ENCODE results near the gene ZNF423. TPM values are rescaled to one million over a fixed set of nuclear protein-coding genes. Genes with fewer than 3 reads are reported as not detected.

The ZNF423 gene
- total RNA-seq, 1 experiment from 2014 or later = 0.49 TPM

DNA sequence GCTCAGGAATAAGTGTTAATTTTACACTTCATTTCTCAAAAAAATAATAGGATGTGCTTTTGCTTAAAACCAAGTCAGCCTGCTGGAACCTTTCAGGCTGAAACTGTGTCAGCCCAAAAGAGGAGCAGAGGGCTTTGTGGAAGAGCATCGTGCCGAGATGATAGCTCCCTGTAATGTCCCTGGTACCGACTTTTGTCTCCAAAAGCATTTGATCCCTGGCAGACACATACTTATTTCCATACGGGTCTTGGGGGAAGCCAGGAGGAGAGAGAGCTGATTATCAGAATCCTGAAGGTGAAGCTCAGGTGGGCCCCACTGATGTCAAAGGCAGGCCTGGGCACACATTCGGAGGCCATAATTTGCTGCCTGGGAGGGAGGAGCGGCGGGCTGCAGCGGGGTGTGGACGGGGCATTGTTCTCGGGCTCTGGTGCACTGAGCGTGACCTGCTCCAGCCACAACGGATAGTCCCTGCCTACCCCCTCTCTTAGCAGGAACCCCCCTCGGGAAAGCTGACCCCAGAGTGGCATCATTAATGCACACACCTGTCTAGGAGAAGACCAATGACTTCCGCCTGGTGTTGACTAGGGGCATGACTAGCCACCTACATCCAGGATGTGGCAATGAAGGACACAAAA is 326.4 kb downstream of the ZNF423 start:
- ChIA-PET CTCF (no interaction called here), POLR2A (no interaction called here)
- Histone ChIP-seq H3K9me3 (ENCODE audit: control insufficient read depth, insufficient read depth, low read depth, low read length) (no peaks in the 10 kb centered on the region), H3K27ac (ENCODE audit: low read length) (no peak overlapping the region), H3K27me3 (ENCODE audit: control insufficient read depth, insufficient read depth, low read length) (no peaks in the 10 kb centered on the region), H3K36me3 (ENCODE audit: control insufficient read depth, insufficient read depth, low read length) (no peaks in the 10 kb centered on the region), H3K4me3 (ENCODE audit: low read depth in 2 of 2, low read length in 2 of 2) (no peak overlapping the region), H3K4me1 (ENCODE audit: control insufficient read depth, insufficient read depth, low read length) (no peaks in the 10 kb centered on the region)
- intact Hi-C loops (cut with micrococcal nuclease; ENCODE audit: unreplicated experiment) (no loop called here), in situ Hi-C loops (cut with HindIII; ENCODE audit: low pct_unique_long_range_greater_than_20kb, low sequenced_read_pairs) (no loop called here)
- TF ChIP-seq SIN3A (IDR thresholded peaks at IDR 0.05; ENCODE audit: borderline replicate concordance, insufficient read depth, low read depth, low read length) (no peak), POLR2AphosphoS5 (IDR thresholded peaks at IDR 0.05; ENCODE audit: low read depth, low read length) (no peak), TCF7L2 (IDR thresholded peaks at IDR 0.05; ENCODE audit: low read depth, low read length) (no peak)
- TF ChIP-seq, protein P1, sequence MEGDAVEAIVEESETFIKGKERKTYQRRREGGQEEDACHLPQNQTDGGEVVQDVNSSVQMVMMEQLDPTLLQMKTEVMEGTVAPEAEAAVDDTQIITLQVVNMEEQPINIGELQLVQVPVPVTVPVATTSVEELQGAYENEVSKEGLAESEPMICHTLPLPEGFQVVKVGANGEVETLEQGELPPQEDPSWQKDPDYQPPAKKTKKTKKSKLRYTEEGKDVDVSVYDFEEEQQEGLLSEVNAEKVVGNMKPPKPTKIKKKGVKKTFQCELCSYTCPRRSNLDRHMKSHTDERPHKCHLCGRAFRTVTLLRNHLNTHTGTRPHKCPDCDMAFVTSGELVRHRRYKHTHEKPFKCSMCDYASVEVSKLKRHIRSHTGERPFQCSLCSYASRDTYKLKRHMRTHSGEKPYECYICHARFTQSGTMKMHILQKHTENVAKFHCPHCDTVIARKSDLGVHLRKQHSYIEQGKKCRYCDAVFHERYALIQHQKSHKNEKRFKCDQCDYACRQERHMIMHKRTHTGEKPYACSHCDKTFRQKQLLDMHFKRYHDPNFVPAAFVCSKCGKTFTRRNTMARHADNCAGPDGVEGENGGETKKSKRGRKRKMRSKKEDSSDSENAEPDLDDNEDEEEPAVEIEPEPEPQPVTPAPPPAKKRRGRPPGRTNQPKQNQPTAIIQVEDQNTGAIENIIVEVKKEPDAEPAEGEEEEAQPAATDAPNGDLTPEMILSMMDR (IDR thresholded peaks at IDR 0.05) = no peak
- TF ChIP-seq, protein P2, sequence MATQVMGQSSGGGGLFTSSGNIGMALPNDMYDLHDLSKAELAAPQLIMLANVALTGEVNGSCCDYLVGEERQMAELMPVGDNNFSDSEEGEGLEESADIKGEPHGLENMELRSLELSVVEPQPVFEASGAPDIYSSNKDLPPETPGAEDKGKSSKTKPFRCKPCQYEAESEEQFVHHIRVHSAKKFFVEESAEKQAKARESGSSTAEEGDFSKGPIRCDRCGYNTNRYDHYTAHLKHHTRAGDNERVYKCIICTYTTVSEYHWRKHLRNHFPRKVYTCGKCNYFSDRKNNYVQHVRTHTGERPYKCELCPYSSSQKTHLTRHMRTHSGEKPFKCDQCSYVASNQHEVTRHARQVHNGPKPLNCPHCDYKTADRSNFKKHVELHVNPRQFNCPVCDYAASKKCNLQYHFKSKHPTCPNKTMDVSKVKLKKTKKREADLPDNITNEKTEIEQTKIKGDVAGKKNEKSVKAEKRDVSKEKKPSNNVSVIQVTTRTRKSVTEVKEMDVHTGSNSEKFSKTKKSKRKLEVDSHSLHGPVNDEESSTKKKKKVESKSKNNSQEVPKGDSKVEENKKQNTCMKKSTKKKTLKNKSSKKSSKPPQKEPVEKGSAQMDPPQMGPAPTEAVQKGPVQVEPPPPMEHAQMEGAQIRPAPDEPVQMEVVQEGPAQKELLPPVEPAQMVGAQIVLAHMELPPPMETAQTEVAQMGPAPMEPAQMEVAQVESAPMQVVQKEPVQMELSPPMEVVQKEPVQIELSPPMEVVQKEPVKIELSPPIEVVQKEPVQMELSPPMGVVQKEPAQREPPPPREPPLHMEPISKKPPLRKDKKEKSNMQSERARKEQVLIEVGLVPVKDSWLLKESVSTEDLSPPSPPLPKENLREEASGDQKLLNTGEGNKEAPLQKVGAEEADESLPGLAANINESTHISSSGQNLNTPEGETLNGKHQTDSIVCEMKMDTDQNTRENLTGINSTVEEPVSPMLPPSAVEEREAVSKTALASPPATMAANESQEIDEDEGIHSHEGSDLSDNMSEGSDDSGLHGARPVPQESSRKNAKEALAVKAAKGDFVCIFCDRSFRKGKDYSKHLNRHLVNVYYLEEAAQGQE (IDR thresholded peaks at IDR 0.05; ENCODE audit: insufficient read depth in 1 of 2, low read depth in 2 of 2, low read length in 1 of 2) = no peak
- no TSS peak for BruUV-seq (replicated peaks)
- DNase-seq (ENCODE audit: low read depth, low spot score) (no peak), ATAC-seq (no peak)

DNA sequence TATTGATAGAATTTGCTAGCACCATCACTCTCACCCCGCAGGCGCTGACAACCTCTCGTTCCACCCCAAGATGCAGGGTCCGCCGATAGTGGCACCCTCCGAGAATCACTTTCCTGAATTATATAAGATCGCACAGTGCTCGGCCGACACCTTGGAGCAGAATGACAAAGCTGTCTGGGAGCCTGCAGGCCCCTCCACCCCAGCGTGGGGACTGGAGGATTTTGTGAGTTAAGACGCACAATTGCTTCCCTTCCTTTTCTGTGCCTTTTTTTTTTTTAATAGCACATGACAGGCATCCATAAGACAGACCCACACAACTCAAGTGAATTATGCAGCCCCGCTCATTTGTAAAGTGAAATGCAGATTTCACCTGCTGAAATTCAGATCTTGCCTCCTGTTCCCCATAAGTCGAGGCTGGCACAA is 327.0 kb downstream of the ZNF423 start:
- no TSS peak for BruUV-seq (replicated peaks)
- CTCF ChIA-PET = no interaction called here
- in situ Hi-C loops (cut with HindIII; ENCODE audit: low pct_unique_long_range_greater_than_20kb, low sequenced_read_pairs) = no loop called here

More for the DNA sequence above, 327.0 kb downstream of the ZNF423 start:
- ATAC-seq = no peak
- no peaks in the 10 kb centered on the region for H3K9me3 ChIP-seq (ENCODE audit: control insufficient read depth, insufficient read depth, low read depth, low read length)
- H3K27ac ChIP-seq (ENCODE audit: low read length) = no peak overlapping the region
- TF ChIP-seq TCF7L2 (IDR thresholded peaks at IDR 0.05; ENCODE audit: low read depth, low read length) (no peak), POLR2AphosphoS5 (IDR thresholded peaks at IDR 0.05; ENCODE audit: low read depth, low read length) (no peak), SIN3A (IDR thresholded peaks at IDR 0.05; ENCODE audit: borderline replicate concordance, insufficient read depth, low read depth, low read length) (no peak)
- TF ChIP-seq, protein P2 (IDR thresholded peaks at IDR 0.05; ENCODE audit: insufficient read depth in 1 of 2, low read depth in 2 of 2, low read length in 1 of 2) = no peak
- TF ChIP-seq, protein P1 (IDR thresholded peaks at IDR 0.05) = no peak
- no peaks in the 10 kb centered on the region for H3K27me3 ChIP-seq (ENCODE audit: control insufficient read depth, insufficient read depth, low read length)
- intact Hi-C loops (cut with micrococcal nuclease; ENCODE audit: unreplicated experiment) = no loop called here
- no peak overlapping the region for H3K4me3 ChIP-seq (ENCODE audit: low read depth in 2 of 2, low read length in 2 of 2)
- H3K36me3 ChIP-seq (ENCODE audit: control insufficient read depth, insufficient read depth, low read length) = no peaks in the 10 kb centered on the region
- no peaks in the 10 kb centered on the region for H3K4me1 ChIP-seq (ENCODE audit: control insufficient read depth, insufficient read depth, low read length)
- DNase-seq (ENCODE audit: low read depth, low spot score) = no peak
- POLR2A ChIA-PET = no interaction called here
